HepG2 (cell line): Measurements from ENCODE around the gene SLC4A2. TPM values are rescaled to one million over a fixed set of nuclear protein-coding genes. Genes with fewer than 3 reads are reported as not detected.
A peak's percentile ranks its signal among the peaks of the same experiment; 100 is the strongest.

Experiments
- AGO1 ChIP-seq: fragments of 200-400 bp; formaldehyde crosslinking; IDR thresholded peaks from 2 replicates; pipeline ENCODE4 v1.6.1; 2017; ENCODE audit warnings: mild to moderate bottlenecking, low read depth, low read length, moderate library complexity; ENCODE audit not compliant: poor library complexity, severe bottlenecking
- GTF2F1 ChIP-seq: fragments of 150-350 bp; IDR thresholded peaks from 2 replicates; pipeline ENCODE4 v1.6.1; 2014; ENCODE audit warnings: low read length
- HDAC1 ChIP-seq: sonication (generic); formaldehyde crosslinking; IDR thresholded peaks from 2 replicates; pipeline ENCODE4 v1.5.1; 2020; ENCODE audit warnings: mild to moderate bottlenecking, missing genetic modification reagents
- HMGA1 ChIP-seq: sonication (generic); formaldehyde crosslinking; conservative IDR thresholded peaks from 2 replicates; pipeline ENCODE4 v1.4.0; 2020; ENCODE audit warnings: missing genetic modification reagents
- KAT2B ChIP-seq: fragments of 150-350 bp; IDR thresholded peaks from 2 replicates; pipeline ENCODE4 v1.6.1; 2014; ENCODE audit warnings: low read depth, low read length, borderline replicate concordance
- KMT2A ChIP-seq: sonication (generic); formaldehyde crosslinking; IDR thresholded peaks from 2 replicates; pipeline ENCODE4 v1.4.0; 2020; ENCODE audit warnings: missing genetic modification reagents
- MAZ ChIP-seq, 2 experiments: sonication (generic) in 1 of 2; formaldehyde crosslinking in 1 of 2; IDR thresholded peaks; 2 replicates each; pipeline versions ENCODE4 v1.5.0 to v1.6.1; 2012 to 2020; ENCODE audit warnings: low read depth in 2 of 2, mild to moderate bottlenecking in 2 of 2, borderline replicate concordance in 1 of 2, improper control_type of control experiment in 1 of 2, low read length in 1 of 2, missing genetic modification reagents in 1 of 2, moderate library complexity in 1 of 2
- MIER2 ChIP-seq: IDR thresholded peaks from 2 replicates; pipeline ENCODE4 v1.6.1; 2016; ENCODE audit warnings: missing biosample characterization, missing genetic modification reagents
- NR2C2 ChIP-seq: sonication (generic); formaldehyde crosslinking; IDR thresholded peaks from 2 replicates; pipeline ENCODE4 v1.4.0; 2020; ENCODE audit warnings: missing genetic modification reagents, mild to moderate bottlenecking, moderate library complexity, borderline replicate concordance
- SAFB2 ChIP-seq: sonication (generic); formaldehyde crosslinking; IDR thresholded peaks from 2 replicates; pipeline ENCODE4 v1.5.1; 2020; ENCODE audit warnings: missing genetic modification reagents, low read depth, mild to moderate bottlenecking, borderline replicate concordance
- STAT5B ChIP-seq: sonication (generic); formaldehyde crosslinking; IDR thresholded peaks from 2 replicates; pipeline ENCODE4 v1.4.0; 2020; ENCODE audit warnings: missing genetic modification reagents
- TFE3 ChIP-seq: IDR thresholded peaks from 2 replicates; pipeline ENCODE4 v1.6.1; 2016
- XBP1 ChIP-seq: sonication (generic); formaldehyde crosslinking; IDR thresholded peaks from 2 replicates; pipeline ENCODE4 v1.5.0; 2020; ENCODE audit warnings: missing genetic modification reagents
- ZC3H4 ChIP-seq: sonication (generic); formaldehyde crosslinking; IDR thresholded peaks from 2 replicates; pipeline ENCODE4 v1.4.0; 2020; ENCODE audit warnings: missing genetic modification reagents, borderline replicate concordance
- ZFP37 ChIP-seq: sonication (generic); formaldehyde crosslinking; IDR thresholded peaks from 2 replicates; pipeline ENCODE4 v1.4.0; 2020; ENCODE audit warnings: missing genetic modification reagents, borderline replicate concordance
- ZFX ChIP-seq: sonication (generic); formaldehyde crosslinking; IDR thresholded peaks from 2 replicates; pipeline ENCODE4 v1.4.0; 2020; ENCODE audit warnings: mild to moderate bottlenecking, low read depth, missing genetic modification reagents, moderate library complexity
- ZNF138 ChIP-seq: sonication (generic); formaldehyde crosslinking; IDR thresholded peaks from 2 replicates; pipeline ENCODE4 v1.5.0; 2020; ENCODE audit warnings: mild to moderate bottlenecking, low read depth, missing genetic modification reagents
- ZNF512B ChIP-seq: sonication (generic); formaldehyde crosslinking; IDR thresholded peaks from 2 replicates; pipeline ENCODE4 v1.5.1; 2020; ENCODE audit warnings: missing genetic modification reagents, mild to moderate bottlenecking, borderline replicate concordance
- ZNF543 ChIP-seq: sonication (generic); formaldehyde crosslinking; IDR thresholded peaks from 2 replicates; pipeline ENCODE4 v1.4.0; 2020; ENCODE audit warnings: mild to moderate bottlenecking, missing genetic modification reagents
- ZNF615 ChIP-seq: sonication (generic); formaldehyde crosslinking; IDR thresholded peaks from 2 replicates; pipeline ENCODE4 v1.5.0; 2020; ENCODE audit warnings: mild to moderate bottlenecking, missing genetic modification reagents, borderline replicate concordance
- ZNF619 ChIP-seq: sonication (generic); formaldehyde crosslinking; IDR thresholded peaks from 2 replicates; pipeline ENCODE4 v1.4.0; 2020; ENCODE audit warnings: mild to moderate bottlenecking, missing genetic modification reagents
- ZNF629 ChIP-seq: sonication (generic); formaldehyde crosslinking; conservative IDR thresholded peaks from 2 replicates; pipeline ENCODE4 v1.5.0; 2020; ENCODE audit warnings: missing genetic modification reagents
- ZNF652 ChIP-seq: IDR thresholded peaks from 2 replicates; pipeline ENCODE4 v1.6.1; 2016; ENCODE audit warnings: low read depth, borderline replicate concordance
- polyA plus RNA-seq, 8 experiments: library from polyadenylated mRNA; depleted of rRNA in 3 of 8; stranded (reverse) in 7 of 8; unstranded in 1 of 8; fragments of >200 nt; fragmentation: Illumina TruSeq in 4 of 8; extraction: Trizol in 4 of 8; gene quantifications; 2 replicates each; pipeline versions ENCODE4 v1.2.1 to v1.2.3, GENCODE V29; 2011 to 2016; ENCODE audit warnings: low read depth in 4 of 8, missing spikeins in 1 of 8, mixed read lengths in 1 of 8; ENCODE audit not compliant: insufficient read depth in 1 of 8
- total RNA-seq, 5 experiments: library from RNA; depleted of rRNA; stranded (reverse); fragments of >200 nt; fragmentation: Illumina TruSeq; extraction: Trizol; gene quantifications; 2 replicates each; pipeline ENCODE4 v1.2.3, GENCODE V29; 2016; ENCODE audit warnings: low read depth in 1 of 5
- TF ChIP-seq, protein P1 (sequence below): sonication (generic); formaldehyde crosslinking; IDR thresholded peaks from 2 replicates; pipeline ENCODE4 v1.5.1; 2020; ENCODE audit warnings: missing genetic modification reagents, mild to moderate bottlenecking, borderline replicate concordance

SLC4A2 gene
- total and polyA plus RNA-seq, 2 of the 13 experiments (the other 11 are each of a cell fraction or from before 2014, with no cell fraction given) = 51.9 to 73.4 TPM

GRCh38 chr7:151010307-151011096, 48.9 kb upstream of the SLC4A2 start (continued):
- TF ChIP-seq KMT2A (CRISPR knock-in tag) (no peak), ZFX (CRISPR knock-in tag) (peak; percentile 34), NR2C2 (no peak), STAT5B (no peak), ZNF615 (CRISPR knock-in tag) (no peak), ZNF652 (CRISPR knock-in tag) (no peak), HMGA1 (CRISPR knock-in tag) (no peak), GTF2F1 (no peak), ZNF543 (CRISPR knock-in tag) (no peak), KAT2B (no peak), ZFP37 (CRISPR knock-in tag) (no peak), AGO1 (no peak), XBP1 (CRISPR knock-in tag) (no peak), MAZ (IDR thresholded peaks at IDR 0.05; ENCODE audit: borderline replicate concordance, low read depth, low read length) (no peak), MAZ (CRISPR knock-in tag; IDR thresholded peaks at IDR 0.05; ENCODE audit: low read depth) (no peak; the same call in 1 of the 2 replicates), ZNF138 (CRISPR knock-in tag) (no peak), ZNF619 (CRISPR knock-in tag) (no peak), MIER2 (no peak), SAFB2 (CRISPR knock-in tag) (no peak), HDAC1 (CRISPR knock-in tag) (no peak; the same call in 1 of the 2 replicates), ZNF512B (CRISPR knock-in tag) (no peak), ZNF629 (CRISPR knock-in tag) (no peak), TFE3 (CRISPR knock-in tag) (no peak), ZC3H4 (no peak)
- TF ChIP-seq, protein P1, sequence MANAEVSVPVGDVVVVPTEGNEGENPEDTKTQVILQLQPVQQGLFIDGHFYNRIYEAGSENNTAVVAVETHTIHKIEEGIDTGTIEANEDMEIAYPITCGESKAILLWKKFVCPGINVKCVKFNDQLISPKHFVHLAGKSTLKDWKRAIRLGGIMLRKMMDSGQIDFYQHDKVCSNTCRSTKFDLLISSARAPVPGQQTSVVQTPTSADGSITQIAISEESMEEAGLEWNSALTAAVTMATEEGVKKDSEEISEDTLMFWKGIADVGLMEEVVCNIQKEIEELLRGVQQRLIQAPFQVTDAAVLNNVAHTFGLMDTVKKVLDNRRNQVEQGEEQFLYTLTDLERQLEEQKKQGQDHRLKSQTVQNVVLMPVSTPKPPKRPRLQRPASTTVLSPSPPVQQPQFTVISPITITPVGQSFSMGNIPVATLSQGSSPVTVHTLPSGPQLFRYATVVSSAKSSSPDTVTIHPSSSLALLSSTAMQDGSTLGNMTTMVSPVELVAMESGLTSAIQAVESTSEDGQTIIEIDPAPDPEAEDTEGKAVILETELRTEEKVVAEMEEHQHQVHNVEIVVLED (CRISPR knock-in tag) = no peak
